GM12892 (cell line): ENCODE measurements around the gene CCDC47.
A peak's percentile ranks its signal among the peaks of the same experiment; 100 is the strongest.

ENCODE experiments used
- DNase-seq: peaks from one replicate; pipeline ENCODE4 v3.0.0; 2011; ENCODE audit not compliant: insufficient read length
- FAIRE-seq: peaks from 2 replicates; lab custom pipeline; 2011; peaks lifted over from hg19 to GRCh38; lab: Jason Lieb, UNC
- POLR2A ChIP-seq: IDR thresholded peaks from 2 replicates; pipeline ENCODE4 v1.6.1; 2011; ENCODE audit warnings: low read depth, low read length, control low read depth
- POLR2AphosphoS5 ChIP-seq: IDR thresholded peaks from 2 replicates; pipeline ENCODE4 v1.6.1; 2011; ENCODE audit warnings: low read depth, low read length, control low read depth
- TAF1 ChIP-seq: IDR thresholded peaks from 2 replicates; pipeline ENCODE4 v1.6.1; 2011; ENCODE audit warnings: low read depth, mild to moderate bottlenecking, control low read depth, low read length, borderline replicate concordance

The CCDC47 gene

DNA sequence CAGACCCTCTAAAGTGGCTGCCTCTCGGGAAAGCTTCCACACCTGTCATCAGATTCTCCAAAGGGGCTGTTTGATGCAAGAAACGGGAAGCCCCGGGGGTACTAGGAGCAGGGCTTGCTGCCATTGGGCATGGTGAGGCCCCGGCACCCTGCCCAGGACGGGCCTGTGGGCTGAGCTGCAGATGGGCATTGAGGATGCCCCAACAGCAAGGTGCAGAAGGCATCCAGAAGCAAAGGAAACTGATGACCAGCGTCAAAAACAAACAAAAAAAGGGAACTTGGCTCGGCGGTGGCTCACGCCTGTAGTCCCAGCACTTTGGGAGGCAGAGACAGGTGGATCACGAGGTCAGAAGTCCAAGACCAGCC lies 72.0 kb downstream of the CCDC47 start:
- DNase-seq = no peak
- TF ChIP-seq TAF1 = no peak
- no peak; the same call in 1 of the 2 replicates for TF ChIP-seq POLR2AphosphoS5
- no peak for TF ChIP-seq POLR2A
- no peak for FAIRE-seq

DNA sequence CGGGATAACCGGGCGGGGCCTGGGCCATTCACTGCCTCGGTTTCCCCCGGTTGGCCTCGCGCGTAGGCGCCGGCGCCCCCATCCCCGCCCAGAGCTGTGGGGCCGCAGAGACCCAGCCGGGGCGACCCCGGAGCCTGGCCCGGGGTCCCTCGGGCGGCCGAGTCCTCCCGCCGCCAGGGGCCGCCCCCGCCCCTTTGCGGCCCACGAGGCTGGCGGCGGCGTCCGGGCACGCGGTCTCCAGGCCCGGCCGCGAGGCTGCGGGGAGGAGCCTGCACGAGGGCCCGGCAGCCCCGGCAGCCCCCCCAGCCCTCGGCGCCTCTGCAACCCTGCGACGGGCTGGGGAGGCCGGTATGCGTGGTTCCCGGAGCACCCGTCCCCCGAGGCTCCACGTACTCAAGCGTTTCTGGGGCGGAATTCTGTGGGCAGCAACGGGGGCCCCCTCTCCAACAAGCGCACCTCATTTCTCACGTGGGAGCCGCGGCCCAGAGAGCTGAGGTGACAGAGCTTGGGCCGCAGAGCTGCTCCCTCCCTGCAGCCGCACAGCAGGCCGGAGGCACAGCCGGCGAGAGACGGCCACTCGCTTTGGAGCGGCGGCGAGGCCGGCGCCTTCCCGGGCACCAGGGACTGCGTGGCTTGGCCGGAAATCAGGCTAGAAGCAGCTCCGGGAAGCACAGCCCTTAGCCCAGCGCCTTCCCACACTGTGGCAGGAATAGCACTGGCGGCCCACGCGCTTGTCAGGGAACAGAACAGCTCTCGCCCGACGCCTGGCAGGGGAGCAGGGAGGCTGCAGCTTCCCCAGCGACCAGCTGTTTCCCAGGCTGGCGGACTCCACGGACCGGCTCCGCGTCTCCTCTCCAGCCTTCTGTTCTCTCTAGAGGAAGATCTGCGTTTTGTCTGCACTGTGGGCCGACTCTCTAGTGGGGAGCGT lies 72.6 kb downstream of the CCDC47 start:
- DNase-seq (peak; percentile 68), FAIRE-seq (peak; percentile 92)
- peak; percentile 51 for TF ChIP-seq POLR2A
- no peak for TF ChIP-seq TAF1
- TF ChIP-seq POLR2AphosphoS5 = no peak; the same call in 1 of the 2 replicates

DNA sequence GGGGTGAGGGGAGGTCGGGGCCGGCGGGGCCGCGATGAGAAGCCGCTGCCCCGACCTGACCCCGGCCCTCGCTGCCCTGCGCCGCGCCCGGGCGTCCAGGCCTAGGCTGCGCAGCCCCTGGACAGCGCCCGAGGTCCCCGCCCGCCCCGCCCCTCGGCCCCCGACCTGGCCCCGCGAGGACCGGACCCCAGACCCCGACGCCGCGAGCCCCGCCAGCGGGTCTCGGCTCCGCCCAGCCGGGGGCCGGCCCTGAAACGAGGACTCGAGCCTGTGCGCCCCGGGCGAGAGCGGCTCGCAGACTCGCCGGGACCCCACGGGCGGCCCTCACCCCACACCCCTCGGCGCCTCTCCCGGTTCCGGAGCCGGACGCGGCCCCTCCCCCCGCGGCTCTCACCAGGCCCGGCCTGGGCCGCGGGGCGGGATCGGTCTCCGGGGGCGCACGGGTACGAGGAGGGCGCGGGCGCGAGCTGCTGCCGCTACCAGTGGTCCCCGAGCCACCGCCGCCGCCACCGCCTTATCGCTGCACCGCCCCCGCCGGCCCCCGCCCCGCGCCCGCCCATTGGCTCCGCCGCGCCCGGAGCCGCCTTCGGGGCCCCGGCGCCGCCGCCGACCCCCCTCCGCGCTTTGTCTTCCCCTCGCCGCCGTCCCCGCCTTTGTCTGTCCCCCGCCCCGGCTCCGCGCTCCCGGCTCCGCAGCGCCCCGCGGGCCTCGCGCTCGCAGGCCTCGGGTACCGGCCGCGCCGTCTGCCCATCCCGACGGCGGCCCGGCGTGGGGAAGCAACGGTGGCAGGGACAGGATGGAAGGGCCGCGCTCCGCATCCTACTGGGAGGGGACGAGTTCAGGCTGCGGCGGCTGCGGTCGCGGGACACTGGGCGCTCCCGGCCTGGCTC lies 73.5 kb downstream of the CCDC47 start, which contains the start of gene LIMD2:
TSS of gene LIMD2 (minus strand) at position 488 of the 890 bp plus-strand sequence. CDS start 827 bp downstream, outside the sequence.
- TF ChIP-seq TAF1 (peak; percentile 29; the same call in 1 of the 2 replicates), POLR2A (peak; percentile 79), POLR2AphosphoS5 (no peak; the same call in 1 of the 2 replicates)
- DNase-seq = peak; percentile 66
- FAIRE-seq = peak; percentile 54

DNA sequence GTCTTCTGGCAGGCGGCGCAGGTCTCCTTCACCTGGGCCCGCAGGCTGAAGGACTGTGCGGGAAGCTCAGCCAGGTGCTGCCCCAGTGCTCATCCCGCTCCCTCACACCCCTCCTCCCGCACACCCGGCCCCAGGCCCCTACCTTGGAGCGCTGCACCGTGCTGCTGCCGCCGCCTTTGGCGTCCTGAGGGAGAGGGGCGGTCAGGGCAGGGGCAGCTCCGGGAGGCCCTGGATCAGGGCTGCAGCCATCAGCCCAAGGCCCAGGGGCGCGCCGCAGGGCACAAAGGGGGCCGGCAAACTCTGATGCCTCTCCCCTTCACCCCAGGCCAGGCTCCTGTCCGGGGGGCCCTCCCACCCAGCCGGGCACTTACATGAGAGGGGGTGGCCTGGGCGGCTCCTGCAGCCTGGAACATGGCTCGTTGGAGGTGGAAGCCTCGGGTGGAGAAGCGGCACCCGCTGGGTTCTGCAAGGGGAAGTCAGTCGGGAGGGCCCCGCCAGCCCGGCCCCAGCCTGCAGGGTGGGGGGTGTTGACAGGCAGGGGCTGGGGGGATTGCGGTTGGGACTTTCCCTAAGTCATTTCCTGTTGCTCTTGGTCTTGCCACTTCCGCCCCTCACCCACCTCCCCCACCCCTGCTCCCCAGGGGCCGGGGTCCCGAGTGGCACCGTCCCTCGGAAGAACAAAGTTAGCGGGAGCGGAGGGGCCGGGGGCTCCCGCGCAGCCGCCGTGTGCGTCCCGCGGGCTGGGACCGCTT lies 74.3 kb downstream of the CCDC47 start:
- TF ChIP-seq POLR2A (0 out of 2 replicates have a peak, but pooled peaks have one; percentile 11), TAF1 (0 out of 2 replicates have a peak, but pooled peaks have one; percentile 27), POLR2AphosphoS5 (no peak; the same call in 1 of the 2 replicates)
- FAIRE-seq = peak; percentile 83
- peak; percentile 68 for DNase-seq

DNA sequence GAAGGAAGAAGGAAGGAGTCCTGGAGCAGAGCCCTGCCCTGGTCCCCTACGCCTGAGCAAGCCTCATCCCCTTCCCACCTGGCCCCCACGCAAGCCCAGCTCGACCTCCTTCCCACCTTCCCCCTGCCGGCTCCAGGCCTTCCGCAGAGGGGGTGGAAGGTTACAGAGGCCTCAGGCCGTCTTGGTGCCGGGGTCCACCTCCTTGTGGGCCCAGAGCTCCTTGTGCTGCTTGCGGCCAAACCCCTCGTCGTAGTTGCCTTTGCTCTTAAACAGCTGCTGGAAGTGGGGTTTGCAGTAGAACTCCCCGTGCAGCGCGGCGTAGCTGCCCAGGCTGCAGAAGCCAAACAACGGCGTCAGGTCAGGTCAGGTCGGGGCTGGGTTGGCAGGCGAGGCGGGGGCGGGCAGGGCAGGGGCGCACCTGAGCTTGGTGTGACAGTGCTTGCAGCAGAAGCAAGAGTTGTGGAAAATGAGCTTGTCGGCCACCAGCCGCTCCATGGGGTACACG lies 75.0 kb downstream of the CCDC47 start:
- FAIRE-seq (peak; percentile 86), DNase-seq (no peak)

DNA sequence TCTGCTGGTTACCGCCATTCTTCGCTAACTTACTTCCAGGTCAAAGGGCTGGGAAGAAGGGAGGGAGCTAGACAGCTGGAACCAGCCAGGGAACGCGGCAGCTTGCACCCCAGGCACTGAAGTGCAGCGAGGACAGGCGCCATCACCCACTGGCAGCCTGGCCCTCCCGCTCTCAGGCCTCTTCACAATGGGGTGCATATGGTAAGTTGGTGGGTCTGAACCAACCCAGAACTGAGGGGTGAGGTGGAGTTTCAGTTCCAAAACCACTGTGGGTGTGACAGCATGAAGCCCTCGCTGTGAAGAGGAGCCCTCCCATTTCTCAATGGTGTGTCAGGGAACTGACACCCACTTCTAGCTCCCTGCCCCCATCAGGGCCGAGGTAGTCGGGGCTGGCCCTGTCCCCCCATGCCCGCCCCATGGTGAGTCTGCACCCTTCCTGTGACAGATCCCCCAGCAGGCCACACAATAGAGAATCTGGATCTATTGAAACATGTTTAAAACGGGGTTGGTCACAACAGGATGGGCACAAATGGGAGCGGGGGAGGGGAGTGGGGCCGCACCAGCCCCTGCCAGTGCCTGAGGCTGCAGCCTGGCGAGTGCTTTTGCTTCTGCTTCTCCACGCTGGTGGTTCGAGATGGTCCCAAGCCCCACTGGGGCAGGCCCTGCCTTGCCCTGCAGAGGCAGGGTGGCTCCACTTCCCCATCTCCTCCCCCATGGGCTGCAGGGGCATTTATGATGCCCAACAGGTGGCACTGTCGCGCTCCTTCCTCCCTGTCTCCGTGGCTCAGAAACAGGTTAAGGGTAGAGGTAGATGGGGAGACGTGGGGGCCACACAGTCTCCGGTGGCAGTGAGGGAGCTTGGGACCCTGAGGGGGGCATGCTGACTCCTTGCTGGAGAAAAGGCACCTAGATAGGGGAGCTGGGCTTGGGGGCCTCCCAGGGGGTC lies 75.8 kb downstream of the CCDC47 start:
- peak; percentile 61 for DNase-seq
- FAIRE-seq = peak; percentile 97
- TF ChIP-seq TAF1 (no peak), POLR2AphosphoS5 (peak; percentile 84), POLR2A (peak; percentile 62)

More for the DNA sequence above, 75.0 kb downstream of the CCDC47 start:
- TF ChIP-seq POLR2AphosphoS5 = no peak
- TF ChIP-seq POLR2A = no peak
- TF ChIP-seq TAF1 = 0 out of 2 replicates have a peak, but pooled peaks have one; percentile 14

DNA sequence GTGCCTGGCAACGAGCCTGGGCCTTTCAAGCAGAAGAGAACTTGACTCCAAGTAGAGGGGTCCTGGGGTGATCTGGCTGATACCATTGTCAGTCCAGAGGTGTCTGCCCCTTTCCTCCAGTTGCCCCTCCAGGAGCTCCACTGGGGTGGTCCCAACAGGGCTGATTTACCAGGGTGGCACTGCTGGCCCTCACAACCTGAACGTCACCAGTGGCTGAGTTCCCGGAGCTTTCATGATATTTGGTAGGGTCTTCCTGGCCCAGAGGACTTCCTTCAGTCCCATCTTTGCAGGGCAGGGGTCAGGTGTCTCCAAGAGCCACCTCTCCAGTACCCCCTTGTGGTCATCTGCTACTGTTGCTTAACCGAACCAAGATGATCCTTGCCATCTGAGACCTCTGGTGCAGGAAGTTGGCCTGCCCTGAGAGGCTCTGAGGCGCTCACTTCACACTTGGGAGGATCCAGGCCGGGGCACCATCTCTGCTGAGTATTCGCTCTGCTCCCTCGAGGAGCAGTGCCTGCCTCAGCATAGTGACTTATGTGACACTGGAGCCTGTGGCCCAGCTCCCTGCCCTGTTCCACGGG lies 76.9 kb downstream of the CCDC47 start:
- TF ChIP-seq POLR2A (peak; percentile 72; the same call in 1 of the 2 replicates), TAF1 (no peak), POLR2AphosphoS5 (peak; percentile 76; the same call in 1 of the 2 replicates)
- DNase-seq (no peak), FAIRE-seq (peak; percentile 89)

DNA sequence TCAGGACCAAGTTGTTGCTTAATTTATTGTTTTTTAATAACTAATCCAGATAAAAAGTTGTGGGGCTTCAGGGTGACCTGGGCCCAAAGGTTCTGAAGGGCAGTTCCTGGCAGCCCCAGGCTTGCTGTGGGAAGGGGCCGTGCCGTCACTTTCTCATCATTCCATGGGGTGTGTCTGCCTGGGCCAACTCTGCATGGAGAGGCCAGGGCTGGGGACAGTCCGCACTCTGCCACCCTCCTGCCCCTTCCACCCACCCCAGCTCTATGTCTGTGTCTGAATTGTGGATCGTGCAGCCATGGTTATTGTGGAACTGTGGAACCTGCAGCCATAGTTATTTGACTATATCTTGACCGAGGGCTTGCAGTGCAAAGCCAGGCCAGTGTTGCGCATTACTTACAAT lies 77.5 kb downstream of the CCDC47 start:
- DNase-seq (no peak), FAIRE-seq (peak; percentile 21)
- TF ChIP-seq POLR2AphosphoS5 (no peak; the same call in 1 of the 2 replicates), POLR2A (peak; percentile 26)
